ENCODE data around the gene ABHD15.

ABHD15 gene

GRCh38 chr17:29593591-29594518 is 27.0 kb upstream of the ABHD15 start:
- DNase-seq: peak; percentile 55 to 64

GRCh38 chr17:29592850-29593551 is 26.2 kb upstream of the ABHD15 start, which contains the start of gene ANKRD13B:
ANKRD13B (plus strand) TSS chr17:29593132; CDS start chr17:29593622, 490 bp downstream.
- DNase-seq: peak; percentile 72 to 76

DNA sequence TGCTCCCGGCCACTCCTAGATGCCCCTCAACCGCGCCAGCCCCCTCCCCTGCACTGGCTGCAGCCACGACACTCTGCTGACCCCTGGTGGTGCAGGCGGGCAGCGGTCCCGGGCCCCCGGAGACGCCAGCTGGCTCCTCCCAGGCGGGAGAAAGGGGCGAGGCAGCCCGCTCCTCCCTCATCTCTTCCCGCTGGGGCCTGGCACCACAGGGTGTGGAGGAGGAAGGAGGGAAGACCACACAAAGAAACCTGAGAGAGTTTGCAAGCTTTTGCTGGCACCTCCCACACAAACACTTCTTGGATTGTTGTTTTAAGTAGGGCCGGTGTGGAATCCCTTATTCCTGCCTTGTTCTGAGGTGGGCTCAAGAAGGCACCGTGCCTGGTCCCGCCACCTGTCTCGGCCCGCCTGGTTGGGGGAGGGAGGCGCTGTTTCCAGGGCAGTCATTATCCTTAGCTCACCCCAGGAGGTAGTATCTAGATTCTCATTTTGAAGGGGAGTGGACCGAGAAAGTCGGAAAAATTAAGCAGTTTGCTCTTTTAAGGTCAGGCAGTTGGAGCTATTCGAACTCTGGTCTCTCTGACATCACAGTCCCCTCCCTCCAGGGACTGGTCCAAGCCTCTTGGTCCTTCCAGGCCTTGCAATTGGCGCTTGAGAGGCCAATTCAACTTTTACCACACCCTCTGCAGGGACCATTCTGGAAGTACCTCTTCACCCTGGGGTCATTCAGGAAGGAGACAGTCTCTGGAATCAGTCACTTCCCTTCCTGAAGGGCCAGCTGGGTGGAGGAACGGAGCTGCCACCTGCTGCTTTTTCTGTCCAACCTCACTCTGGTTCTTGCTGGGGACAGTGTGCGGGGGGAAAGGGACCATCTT is 25.1 kb upstream of the ABHD15 start:
- peak; percentile 89 to 93 for DNase-seq

DNA sequence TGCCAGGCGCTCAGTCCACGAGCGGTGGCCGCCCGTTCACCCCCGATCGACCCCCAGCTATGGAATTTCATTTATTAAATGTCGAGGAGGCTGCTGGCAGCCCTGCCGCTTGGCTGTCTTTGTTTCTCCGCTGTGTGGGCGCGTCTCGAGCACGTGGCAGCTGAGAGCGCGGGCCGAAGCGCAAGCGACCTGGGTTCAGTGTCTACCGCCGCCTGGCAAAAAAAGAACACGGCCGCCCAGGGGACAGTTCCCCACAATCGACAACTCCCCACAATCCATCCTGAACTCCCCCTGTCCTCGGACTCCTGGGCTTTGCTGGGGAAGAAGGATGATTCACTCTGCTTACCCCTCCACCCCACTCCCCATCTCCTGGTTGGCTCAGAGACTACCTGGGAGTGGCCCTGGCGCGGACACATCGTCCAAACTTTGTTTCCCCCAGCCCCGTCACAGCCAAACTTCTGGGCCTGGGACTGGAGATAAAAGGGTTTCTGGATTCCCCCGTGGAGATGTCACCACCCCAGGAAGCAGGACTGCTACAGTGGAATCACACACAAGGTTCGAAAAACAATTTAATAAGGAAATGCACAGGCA is 24.4 kb upstream of the ABHD15 start:
- peak; percentile 71 to 77 for DNase-seq

DNA sequence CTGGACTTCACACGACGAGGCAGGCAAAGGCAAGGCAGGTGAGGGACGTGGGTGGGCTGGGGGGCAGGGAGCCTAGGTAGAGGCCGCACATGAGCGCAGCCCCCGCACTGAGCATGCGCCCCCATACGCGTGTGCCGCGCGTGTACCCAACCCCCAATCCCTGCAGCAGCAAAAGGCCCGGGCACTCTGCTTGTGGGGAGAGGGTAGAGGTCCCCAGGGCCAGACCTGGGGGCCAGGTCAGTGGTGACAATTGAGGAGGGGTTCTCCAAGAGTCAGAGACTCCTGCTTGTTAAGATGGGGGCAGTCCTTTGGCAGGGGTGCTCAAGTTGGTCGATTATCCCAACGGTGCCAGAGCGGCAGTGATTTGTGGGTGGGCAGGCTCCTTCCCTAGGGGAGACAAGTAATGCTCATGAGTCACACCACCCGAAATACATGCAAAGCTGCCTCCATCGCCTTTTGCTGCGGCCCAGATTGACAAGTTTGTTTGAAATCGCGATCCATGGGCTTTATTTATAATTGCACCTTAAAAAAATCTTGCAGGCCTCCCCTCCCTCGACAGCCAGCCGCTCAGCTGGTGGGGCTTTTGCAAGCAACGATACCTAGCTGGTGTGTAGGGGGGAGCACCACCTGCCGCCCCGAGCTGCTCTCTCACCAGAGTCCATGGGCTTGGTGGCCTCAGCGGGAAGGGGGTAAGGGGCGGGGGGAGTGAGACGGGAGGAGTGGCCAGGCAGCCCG is 23.7 kb upstream of the ABHD15 start:
- peak; percentile 63 to 72 for DNase-seq

DNA sequence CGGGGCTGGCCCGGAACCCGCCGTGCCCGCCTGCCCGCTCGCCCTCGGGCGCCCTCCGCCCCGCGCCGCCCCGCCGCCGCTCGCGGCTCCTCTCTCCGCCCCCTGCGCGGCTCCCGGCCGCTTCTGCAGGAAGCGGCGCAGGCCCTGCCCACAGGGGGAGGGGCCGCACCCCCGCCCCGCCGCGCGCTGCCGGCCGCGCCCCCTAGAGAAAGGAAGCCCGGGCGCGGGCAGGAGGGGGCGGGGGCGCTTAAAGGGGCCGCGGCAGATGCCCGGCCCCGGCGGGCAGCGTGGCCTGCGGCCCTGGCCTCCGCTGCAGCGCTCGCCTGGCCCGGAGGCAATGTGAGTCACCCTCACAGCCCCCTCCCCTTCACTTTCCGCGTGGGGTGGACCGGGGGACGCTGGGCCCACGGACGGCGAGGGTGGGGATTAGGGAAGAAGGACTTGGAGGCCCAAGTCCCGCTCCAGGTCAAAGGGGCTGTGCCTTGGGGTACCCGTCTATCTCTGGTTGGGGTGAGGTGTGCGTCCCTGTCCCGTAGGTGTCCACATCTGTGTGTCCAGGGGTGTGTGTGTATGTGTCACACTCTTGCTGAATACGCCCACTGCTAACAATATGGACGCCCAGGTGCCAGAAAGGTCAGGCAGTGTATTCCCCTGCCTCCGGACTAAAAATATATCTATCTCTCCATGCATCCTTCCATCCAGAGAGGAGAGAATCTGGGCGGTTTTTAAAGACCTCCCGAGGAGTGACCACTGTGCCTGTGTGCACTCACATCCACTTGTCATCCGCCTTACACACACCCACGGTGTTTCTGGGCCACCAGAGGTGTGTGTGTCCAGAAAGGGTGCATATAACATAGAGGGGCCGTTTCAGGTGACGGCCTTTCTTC is 22.9 kb upstream of the ABHD15 start, which contains the start of gene GIT1:
Gene GIT1 (minus strand): TSS at position 125 of the 887 bp plus-strand sequence. CDS start 270 bp downstream, outside the sequence.
- peak; percentile 87 to 89 for DNase-seq

- DNase-seq: peak; percentile 57 to 70
Observed at GRCh38 chr17:29588562-29589411, 21.9 kb upstream of the ABHD15 start.

DNA sequence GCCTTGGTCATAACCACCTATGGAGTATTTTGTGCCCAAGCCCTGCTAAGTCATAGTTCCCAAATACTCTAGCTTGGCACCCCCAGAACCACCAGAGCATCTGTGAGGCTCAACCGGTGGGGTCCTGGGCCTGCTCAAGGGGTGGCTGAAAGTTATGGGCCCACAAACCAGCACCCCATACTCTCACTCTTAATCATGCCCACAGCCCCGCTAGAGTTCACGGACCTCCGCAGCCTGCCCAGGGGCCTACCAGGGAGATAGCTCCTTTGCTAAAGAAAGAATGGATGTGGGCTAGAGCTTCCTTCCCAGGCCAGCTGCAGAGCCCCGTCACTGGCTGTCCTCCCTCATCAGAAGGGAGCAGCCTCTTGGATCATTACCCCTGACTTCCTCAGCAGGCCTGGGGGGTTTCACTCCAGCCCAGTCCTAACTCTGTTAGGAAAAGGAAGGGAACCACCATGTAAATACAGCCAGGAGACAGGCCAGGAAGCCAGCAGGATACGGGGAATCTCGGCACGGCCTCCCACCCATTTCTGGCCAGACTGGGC is 21.3 kb upstream of the ABHD15 start:
- DNase-seq: no peak

GRCh38 chr17:29587591-29587990 is 20.8 kb upstream of the ABHD15 start:
- no peak for DNase-seq

DNA sequence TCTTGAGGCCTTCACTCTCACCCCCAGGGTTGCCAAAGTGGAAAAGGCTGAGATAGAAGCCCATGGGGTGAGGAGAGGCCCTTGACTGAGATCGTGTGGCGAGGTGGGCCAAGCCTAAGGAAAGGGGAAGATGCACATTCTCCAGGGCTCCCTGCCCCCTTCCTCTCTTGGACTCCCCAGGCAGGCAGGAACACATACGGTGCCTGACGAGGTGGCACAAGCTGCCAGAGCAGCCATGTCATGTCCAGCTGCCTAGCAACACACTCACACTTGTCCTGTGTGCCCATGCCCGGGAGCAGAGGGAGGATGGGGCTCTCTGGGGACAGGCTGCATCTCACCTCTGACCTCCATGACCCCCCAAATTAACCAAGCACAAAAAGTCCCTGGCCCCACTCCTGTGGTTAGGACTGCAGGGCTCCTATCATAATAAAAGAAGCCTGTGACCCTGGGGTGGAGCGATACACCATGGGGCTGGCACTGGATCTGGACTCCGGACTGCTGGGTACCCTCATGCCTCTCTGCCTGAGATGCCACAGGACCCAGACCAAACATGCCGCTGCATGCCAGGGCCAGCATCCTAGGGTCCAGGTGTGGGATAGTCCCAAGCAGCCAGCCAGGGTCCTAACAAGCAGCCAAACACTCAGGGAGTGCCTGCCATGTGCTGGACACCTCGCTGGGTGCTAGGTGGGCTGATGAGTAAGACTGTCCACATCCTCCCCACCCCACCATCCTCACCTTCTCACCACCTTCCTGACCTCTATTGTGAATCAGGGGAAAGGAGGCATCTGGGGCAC is 20.0 kb upstream of the ABHD15 start:
- DNase-seq: no peak

DNA sequence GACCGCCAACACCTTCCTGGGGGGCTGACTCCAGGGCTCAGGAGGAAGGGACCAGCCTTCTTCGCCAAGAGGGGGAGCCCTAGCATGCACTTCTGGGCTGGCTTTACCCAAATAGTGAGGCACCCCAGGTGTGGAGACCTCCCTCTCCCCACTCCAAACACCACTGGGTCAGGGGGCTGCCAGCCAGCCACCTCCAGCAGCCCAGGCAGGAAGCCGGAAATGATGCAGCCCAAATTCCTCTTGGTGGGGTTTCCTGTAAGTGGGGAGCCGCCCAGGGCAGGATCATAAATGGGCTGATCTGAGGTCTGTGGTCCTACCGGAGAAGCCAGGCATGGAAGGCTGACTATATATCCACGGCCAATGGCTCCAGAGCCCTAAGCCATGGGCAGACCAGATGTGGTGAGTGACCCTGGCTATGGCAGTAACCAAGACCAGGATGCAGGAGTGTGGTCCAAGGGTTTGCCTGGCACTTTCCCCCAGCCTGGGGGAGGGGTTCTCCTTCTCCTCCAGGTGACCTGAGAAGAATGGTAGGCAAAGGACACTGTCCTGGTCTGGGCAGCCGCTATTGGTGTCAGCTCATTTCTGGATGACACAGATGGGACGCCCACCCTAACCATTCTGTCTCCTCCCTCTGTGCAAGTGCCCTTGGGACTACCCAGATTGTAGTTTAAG is 18.4 kb upstream of the ABHD15 start:
- DNase-seq: peak in 1 of 2 experiments; percentile 57

DNA sequence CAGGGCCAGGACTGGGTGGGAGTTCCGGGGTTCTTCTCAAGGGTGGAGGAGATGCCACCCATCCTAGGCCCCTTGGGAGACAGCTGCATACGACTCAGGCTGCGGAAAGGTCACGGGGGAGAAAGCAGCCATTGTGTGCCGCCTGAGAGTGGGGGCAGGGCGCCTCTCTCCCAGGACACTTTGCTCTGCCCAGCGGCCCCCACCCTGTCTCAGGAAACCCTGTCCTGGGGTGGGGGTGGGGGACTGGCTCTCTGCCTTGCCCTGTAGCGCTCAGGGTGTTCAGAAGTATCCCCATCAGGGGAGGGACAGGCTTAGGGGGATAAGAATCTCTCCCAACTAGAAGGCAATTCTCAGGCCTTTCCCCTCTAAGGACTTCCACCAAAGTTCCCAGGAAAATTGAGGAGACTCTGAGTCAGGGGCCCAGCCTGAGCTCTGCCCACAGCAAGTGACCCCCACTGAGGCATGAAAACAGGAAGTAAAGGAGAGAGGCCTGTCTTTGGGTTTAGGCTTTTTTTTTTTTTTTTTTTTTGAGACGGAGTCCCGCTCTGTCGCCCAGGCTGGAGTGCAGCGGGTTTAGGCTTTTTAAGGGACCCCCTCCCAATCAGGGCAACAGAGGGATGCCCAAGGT is 17.7 kb upstream of the ABHD15 start:
- DNase-seq: no peak

DNA sequence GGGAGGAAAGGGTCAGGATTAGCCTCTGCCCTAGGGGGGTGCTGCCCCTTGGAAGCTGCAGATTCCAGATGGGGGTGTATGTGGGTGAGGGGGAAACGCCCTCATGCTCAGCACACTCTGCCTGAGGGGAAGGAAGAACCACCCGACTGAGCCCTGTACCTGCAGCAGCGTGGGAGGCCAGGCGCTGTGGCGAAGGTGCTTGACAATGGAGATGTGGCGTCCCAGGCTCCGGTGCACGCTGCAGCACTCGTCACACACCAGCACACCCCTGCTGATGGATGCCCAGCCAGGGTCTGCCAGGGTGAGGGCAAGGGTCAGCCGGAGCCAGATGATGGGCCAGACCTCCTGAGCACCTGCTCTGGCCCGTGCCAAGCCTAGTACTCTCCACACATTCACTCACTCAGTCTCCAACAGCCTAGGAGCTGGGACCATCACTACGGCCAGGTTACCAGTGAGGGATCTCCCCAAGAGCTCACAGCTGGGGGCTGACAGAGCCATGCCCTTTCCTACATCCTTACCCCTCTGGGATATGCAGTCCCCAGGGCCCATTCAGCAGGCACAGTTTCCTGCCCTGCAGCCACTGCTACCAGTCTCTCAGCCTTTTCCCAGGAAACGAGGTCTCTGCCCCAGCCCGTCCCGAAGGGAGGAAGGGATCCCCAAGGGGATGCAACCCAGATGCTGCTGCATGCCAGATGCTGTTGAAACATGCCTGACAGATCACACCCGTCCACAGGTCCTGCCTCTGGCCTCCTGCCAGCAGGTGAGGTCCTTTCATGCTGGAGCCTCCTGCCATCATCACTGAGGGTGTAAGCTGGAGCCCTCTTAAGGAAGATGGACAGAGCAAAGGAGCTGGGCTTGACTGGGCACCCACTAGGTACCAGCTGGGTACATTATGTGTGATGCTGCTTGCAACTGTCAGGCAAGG is 16.7 kb upstream of the ABHD15 start:
- no peak for DNase-seq

DNA sequence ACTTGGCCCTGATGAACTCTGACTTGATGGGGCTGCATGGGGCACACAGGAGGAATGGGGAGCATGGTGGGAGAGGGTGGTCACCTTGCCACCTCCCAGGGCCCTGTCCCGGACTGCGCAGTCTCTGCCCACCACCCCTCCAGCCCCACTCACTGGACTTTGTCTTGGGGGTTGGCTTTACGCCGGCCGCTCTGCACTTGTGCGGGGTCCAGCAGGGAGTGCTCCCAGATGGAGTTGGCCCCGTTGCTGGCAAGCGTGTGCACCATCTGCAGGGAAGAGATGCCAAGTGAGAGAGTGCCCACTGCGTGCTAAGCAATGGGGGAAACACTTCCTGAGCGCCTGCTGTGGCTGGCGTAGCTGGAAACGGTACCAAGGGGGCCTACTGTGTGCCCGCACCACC is 15.9 kb upstream of the ABHD15 start:
- DNase-seq: no peak

- no peak for DNase-seq
Observed at GRCh38 chr17:29582254-29582765, 15.5 kb upstream of the ABHD15 start.

Measured in activated T-cell treated with anti-CD3 and anti-CD28 coated beads, Interleukin-2, amount 50 U/mL, for 48 hours (primary cell).